Measurements from ENCODE around the gene TAOK3.
"Not testable (repeated sequence)": the region's sequence is repeated elsewhere in the genome, so short reads cannot be mapped to it uniquely, and the experiment has no call there.

Gene TAOK3

DNA sequence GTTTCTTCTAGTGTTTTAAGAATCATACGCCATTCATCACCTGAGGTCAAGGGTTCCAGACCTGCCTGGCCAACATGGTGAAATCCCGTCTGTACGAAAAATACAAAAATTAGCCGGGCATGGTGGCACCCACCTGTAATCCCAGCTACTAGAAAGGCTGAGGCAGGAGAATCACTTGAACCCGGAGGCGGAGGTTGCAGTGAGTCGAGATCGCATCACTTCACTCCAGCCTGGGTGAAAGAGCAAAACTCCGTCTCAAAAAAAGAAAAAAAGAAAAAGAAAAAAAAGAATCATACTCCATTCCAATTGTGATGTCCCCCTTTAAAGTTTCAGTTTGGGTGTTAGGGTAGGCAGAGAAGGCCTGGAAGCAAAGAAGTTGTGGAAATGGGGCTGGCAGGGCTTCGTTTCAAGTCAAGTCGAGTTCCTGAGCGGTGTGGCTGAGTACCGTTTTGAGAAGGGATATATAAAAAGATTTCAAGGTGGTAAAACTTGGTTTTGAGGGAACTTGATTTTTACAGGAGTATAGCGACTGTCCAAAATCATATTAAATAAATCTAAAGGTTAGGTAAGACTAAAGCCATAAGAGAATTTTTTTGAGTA is 1.5 kb upstream of the TAOK3 start:
- FAIRE-seq = no peak
- no peak for DNase-seq (ENCODE audit: low spot score)

DNA sequence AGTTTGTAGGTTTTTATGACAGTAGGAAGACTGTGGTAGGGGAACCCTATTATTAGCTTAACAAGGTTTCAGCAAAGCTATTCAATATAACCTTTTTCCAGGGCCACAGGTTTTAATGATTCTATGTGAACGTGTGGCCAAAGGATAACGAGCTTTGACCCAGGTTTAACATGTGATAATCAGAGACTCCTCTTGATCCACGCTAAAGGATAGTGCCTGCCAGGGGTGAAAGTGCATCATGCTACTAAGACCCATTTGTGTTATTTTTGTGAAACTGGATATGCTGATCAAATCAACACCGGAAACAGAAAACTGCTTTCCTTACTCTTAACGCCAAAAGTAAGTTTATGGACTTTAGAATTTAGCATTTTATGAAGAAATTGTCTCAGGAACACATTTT is 909 bp upstream of the TAOK3 start:
- DNase-seq (ENCODE audit: low spot score) = no peak
- FAIRE-seq = no peak

DNA sequence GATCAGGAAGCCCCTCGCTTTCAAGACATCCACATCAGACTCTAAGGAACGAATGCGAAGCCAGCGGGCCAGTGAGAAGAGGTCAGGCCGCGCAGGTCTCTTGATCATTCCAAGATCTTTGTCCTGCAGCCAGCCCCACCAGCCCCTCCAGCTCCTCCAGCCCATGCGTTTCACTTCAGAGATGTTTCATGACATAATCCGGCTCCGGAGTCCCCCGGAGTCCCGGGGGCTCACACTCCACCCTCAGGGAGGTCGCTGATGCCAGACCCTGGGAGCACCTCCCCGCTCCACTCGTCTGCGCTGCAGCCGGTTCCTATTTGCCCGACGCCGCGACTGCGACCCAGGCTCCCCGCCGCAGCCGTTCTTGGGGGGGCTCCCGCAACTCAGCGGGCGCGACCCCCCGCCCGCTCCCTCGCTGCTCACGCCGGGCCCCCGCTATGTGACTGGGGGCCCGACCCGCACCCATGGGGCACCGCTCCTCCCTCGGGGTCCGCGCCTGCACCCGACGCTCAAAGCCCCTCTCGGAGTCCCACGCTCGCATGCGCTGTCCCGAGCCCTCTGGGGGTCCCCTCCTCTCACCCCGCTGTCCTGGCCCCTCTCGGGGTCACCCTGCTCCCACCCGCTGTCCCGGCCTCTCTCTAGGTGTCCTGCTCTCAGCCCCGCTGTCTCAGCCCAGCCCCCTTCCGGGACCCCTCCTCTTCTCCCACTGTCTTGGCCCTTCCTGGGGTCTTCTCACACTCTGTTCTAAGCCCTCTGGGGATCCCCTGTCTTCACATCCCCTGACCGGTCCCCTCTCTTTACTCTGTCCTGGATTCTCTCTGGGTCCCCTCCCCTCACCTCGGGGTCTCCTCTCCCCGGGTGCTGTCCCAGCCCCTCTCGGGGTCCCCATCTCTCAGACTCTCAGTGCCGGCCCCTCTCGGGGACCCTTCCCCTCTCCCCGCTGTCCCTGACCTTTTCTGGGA is 1.1 kb downstream of the TAOK3 start:
- FAIRE-seq = no peak

GRCh38 chr12:118370601-118371000 is 2.1 kb downstream of the TAOK3 start:
- no peak for DNase-seq (ENCODE audit: low spot score)
- FAIRE-seq = no peak

More for the DNA sequence above, 1.1 kb downstream of the TAOK3 start:
- no peak for DNase-seq (ENCODE audit: low spot score)

- FAIRE-seq = no peak
Observed at GRCh38 chr12:118368821-118369220, 3.9 kb downstream of the TAOK3 start.

DNA sequence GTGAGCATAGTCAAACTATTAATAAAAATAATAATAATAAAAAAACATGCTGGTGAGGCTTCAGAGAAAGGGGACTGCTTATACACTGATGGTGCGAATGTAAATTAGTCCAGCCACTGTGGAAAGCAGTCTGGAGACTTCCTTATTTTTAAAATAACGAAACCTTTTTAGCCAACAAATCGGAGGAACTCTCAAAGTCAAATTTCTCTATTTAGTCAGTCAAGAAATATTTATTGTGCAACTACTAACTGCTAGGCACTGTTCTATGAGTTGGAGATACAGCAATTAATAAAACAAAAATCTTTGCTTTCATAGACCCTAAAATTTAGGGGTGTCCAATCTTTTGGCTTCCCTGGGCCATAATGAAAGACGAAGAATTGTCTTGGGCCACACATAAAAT is 10.8 kb downstream of the TAOK3 start:
- no peak for FAIRE-seq
- DNase-seq (ENCODE audit: low spot score) = no peak

More at GRCh38 chr12:118368821-118369220, 3.9 kb downstream of the TAOK3 start:
- DNase-seq (ENCODE audit: low spot score) = no peak

DNA sequence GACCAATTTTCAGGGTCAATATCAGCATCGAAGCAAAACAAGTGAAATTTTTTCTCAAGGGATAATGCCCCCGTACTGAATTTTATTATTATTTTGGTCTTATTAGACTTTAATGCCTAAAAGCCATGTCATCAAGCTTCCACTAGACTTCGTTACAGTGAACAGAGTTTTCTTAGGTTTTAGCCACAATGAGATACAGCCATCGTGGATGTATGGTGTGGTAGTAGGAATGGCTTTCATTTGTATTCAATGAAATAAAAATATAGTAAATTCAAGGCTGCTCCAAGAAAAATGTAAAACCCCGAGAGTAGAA is 11.7 kb downstream of the TAOK3 start:
- DNase-seq (ENCODE audit: low spot score) (no peak), FAIRE-seq (no peak)

DNA sequence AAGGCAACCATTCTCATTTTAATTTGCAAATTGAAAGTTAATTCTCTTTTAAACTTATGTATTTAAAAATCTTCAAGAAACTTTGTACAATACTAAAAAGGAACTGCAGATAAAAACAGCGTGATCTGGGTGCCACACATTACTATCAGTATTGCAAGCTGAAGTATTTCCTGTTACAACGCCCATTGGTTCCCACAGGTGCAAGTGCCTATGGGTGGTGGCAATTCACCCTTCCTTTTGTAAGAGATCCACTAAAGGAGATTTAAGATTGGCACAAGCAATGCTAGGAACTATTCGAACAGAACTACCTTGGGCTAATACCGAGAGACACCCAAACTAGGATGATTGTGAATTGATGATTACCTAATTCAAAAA is 13.2 kb downstream of the TAOK3 start:
- DNase-seq (ENCODE audit: low spot score) = no peak
- no peak for FAIRE-seq

GRCh38 chr12:118358612-118359540 is 13.8 kb downstream of the TAOK3 start:
- FAIRE-seq = no peak
- DNase-seq (ENCODE audit: low spot score) = no peak

- FAIRE-seq (no peak), DNase-seq (ENCODE audit: low spot score) (no peak)
Observed at GRCh38 chr12:118358008-118358359, 14.7 kb downstream of the TAOK3 start.

GRCh38 chr12:118357257-118358007 is 15.3 kb downstream of the TAOK3 start:
- FAIRE-seq (no peak), DNase-seq (ENCODE audit: low spot score) (peak; percentile 4)

GRCh38 chr12:118356809-118357256 is 15.9 kb downstream of the TAOK3 start:
- FAIRE-seq (no peak), DNase-seq (ENCODE audit: low spot score) (peak; percentile 40)

DNA sequence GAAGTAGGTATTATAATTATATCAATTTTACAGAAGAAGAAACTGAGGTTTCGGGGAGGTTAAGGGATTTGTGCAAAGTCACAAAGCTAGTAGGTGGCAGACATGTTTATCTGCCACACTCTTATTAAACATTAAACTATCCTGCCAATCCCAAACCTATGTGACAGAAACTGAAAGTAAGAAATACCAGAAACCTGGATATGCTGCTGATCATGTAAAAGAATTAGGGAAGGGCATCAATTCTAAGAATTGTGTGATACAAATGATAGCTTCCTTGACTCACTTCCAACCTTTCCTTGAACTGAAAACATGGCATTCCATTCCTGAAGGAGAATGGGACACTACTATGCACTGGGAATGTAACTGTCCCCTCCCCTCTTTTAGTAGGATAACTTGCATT is 16.9 kb downstream of the TAOK3 start:
- FAIRE-seq (peak; percentile 59), DNase-seq (ENCODE audit: low spot score) (peak; percentile 32)

DNA sequence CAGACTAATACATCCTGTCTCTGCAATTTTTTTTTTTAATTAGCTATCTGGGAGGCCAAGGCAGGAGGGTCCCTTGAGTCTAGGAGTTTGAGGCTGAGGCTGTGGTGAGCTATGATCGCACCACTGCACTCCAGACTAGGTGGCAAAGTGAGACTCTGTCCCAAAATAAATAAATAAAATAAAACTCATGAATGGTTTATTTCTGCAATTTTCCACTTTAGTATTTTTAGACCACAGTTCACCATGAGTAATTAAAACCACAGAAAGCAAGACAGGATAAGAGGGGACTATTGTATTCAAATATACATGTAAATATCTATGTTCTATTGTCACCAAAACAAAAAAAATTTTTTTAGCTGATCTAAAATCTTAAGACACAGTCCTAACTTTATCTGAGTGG is 17.8 kb downstream of the TAOK3 start:
- FAIRE-seq = no peak
- DNase-seq (ENCODE audit: low spot score) = no peak

GRCh38 chr12:118354503-118354902 is 18.2 kb downstream of the TAOK3 start:
- DNase-seq (ENCODE audit: low spot score); FAIRE-seq: not testable (repeated sequence)

- DNase-seq (ENCODE audit: low spot score) (no peak), FAIRE-seq (no peak)
Observed at GRCh38 chr12:118353721-118354120, 19.0 kb downstream of the TAOK3 start.

GRCh38 chr12:118350908-118351559 is 21.7 kb downstream of the TAOK3 start:
- no peak for FAIRE-seq
- no peak for DNase-seq (ENCODE audit: low spot score)

DNA sequence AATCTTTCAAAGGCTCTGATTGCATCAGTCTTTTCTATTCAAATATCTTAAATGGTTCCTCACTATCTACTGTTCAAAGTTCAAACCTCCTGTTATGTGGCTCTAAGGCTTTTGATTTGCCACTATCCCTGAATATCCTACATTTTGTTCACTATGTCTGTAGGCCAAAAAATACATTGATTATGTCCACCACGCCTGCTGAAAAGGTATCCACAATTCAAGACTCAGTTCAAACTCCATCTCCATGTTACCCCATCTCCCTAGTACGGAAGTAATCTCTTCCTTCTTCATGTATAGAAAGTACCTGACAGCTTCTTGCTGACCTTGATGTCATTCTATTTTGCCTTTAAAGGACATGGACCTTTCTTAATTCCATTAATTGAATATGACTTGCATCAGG is 24.8 kb downstream of the TAOK3 start:
- FAIRE-seq = no peak
- DNase-seq (ENCODE audit: low spot score) = no peak

GRCh38 chr12:118346895-118347294 is 25.8 kb downstream of the TAOK3 start:
- DNase-seq (ENCODE audit: low spot score) (no peak), FAIRE-seq (no peak)

- no peak for DNase-seq (ENCODE audit: low spot score)
- FAIRE-seq = no peak
Observed at GRCh38 chr12:118345355-118345754, 27.4 kb downstream of the TAOK3 start.

- DNase-seq (ENCODE audit: low spot score) = no peak
- no peak for FAIRE-seq
Observed at GRCh38 chr12:118344829-118345228, 27.9 kb downstream of the TAOK3 start.

Measured in RCC 7860 (cell line).